GM19035 (cell line): ENCODE data around the gene ZNF700.
A peak's percentile ranks its signal among the peaks of the same experiment; 100 is the strongest.
"Not testable (repeated sequence)": the region's sequence is repeated elsewhere in the genome, so short reads cannot be mapped to it uniquely, and the experiment has no call there.

Experiments used
- ATAC-seq: cut with Tn5 transposase; IDR thresholded peaks from one replicate; pipeline ENCODE4 v1.9.1; 2021; ENCODE audit not compliant: unreplicated experiment

The ZNF700 gene

DNA sequence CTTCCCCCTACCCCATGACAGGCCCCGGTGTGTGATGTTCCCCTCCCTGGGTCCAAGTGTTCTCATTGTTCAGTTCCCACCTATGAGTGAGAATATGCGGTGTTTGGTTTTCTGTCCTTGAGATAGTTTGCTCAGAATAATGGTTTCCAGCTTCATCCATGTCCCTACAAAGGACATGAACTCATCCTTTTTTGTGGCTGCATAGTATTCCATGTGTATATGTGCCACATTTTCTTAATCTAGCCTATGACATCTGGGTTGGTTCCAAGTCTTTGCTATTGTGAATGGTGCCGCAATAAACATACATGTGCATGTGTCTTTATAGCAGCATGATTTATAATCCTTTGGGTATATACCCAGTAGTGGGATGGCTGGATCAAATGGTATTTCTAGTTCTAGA, 13.5 kb downstream of the ZNF700 start:
- ATAC-seq = not testable (repeated sequence)

DNA sequence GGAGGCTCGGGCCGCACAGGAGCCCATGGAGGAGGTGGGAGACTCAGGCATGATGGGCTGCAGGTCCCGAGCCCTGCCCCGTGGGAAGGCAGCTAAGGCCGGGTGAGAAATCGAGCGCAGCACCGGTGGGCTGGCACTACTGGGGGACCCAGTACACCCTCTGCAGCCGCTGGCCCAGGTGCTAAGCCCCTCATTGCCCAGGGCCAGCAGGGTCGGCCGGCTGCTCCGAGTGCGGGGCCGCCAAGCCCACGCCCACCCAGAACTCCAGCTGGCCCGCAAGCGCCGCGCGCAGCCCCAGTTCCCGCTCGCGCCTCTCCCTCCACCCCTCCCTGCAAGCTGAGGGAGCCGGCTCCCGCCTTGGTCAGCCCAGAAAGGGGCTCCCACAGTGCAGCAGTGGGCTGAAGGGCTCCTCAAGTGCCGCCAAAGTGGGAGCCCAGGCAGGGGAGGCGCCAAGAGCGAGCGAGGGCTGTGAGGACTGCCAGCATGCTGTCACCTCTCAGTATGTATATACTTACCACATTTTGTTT, 16.5 kb downstream of the ZNF700 start:
- not testable (repeated sequence) for ATAC-seq

DNA sequence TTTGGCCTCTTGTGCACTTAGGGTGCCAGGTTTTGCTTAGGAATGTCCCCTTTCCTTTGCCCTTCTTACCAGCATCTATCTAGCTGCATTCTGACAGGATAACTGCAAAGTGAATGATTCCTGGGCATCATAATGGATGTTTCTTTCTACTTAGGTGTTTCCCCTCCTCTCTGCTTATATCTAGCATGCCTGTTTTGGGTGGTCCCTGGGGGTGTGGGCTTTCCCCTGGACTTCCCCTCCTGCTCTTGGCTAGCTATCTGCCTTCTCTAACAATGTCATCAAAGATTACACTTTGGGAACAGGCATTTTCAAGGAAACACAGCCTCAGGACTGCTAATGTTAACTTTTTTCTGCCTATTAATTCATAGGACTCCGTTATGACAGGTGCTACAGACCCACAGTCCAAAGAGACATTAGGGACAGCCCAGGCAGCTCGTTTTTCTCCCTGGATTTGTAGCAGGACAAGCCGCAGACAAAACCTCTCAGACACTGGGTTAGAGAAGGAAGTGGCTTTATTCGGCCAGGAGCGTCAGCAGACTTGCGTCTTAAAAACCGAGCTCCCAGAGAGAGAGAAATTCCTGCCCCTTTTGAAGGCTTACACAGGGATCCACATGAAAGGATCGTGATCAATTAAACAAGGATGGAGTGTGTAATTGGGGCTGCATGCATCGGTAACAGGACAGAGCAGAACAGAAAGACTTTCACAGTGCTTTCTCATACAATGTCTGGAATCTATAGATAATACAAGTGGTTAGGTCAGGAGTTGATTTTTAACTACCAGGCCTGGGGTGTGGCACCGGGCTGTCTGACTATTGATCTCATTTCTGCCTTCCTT, 17.3 kb downstream of the ZNF700 start:
- ATAC-seq = no peak

DNA sequence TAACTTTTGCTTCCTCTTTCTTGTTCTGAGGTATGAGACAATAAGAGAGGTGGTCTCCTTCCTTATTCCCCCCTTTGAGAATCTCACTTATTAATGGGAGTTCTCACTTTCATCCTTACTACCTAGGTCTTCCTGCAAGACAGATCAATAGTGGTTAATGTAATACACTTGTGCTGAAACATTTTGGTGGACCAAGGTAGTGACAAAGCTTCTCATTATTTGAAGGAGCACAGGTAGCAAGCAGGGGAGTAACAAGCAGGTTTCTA, 17.9 kb downstream of the ZNF700 start:
- ATAC-seq = no peak

DNA sequence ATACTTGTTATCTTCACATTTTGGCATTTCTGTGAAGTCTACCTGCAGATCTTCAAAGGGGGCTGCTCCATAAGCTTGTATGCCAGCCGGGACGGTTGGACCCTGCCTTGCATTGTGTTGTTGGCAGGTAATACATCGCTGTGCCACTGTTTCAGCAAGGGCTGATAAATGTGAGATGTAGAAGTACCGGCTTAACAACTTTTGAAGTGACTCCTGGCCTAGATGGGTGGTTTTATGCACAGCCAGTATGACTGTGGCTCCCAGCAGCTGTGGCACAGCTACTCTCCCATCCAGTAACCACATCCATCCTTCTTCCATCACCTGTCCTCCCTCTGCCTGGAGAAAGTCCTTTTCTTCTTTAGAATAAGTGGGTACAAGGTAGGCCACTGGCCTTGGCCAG, 19.7 kb downstream of the ZNF700 start:
- no peak for ATAC-seq

DNA sequence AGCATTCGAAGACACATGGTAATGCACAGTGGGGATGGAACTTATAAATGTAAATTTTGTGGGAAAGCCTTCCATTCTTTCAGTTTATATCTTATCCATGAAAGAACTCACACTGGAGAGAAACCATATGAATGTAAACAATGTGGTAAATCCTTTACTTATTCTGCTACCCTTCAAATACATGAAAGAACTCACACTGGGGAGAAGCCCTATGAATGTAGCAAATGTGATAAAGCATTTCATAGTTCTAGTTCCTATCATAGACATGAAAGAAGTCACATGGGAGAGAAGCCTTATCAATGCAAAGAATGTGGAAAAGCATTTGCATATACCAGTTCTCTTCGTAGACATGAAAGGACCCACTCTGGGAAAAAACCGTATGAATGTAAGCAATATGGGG, 23.7 kb downstream of the ZNF700 start:
- no peak for ATAC-seq

DNA sequence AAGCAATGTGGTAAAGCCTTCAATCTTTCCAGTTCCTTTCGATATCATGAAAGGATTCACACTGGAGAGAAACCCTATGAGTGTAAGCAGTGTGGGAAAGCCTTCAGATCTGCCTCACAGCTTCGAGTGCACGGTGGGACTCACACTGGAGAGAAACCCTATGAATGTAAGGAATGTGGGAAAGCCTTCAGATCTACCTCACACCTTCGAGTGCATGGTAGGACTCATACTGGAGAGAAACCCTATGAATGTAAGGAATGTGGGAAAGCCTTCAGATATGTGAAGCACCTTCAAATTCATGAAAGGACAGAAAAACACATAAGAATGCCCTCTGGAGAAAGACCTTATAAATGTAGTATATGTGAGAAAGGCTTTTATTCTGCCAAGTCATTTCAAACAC, 24.3 kb downstream of the ZNF700 start:
- no peak for ATAC-seq

DNA sequence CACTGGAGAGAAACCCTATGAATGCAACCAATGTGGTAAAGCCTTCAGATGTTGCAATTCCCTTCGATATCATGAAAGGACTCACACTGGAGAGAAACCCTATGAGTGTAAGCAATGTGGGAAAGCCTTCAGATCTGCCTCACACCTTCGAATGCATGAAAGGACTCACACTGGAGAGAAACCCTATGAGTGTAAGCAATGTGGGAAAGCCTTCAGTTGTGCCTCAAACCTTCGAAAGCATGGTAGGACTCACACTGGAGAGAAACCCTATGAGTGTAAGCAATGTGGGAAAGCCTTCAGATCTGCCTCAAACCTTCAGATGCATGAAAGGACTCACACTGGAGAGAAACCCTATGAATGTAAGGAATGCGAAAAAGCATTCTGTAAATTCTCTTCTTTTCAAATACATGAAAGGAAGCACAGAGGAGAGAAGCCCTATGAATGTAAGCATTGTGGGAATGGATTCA, 24.7 kb downstream of the ZNF700 start:
- not testable (repeated sequence) for ATAC-seq

DNA sequence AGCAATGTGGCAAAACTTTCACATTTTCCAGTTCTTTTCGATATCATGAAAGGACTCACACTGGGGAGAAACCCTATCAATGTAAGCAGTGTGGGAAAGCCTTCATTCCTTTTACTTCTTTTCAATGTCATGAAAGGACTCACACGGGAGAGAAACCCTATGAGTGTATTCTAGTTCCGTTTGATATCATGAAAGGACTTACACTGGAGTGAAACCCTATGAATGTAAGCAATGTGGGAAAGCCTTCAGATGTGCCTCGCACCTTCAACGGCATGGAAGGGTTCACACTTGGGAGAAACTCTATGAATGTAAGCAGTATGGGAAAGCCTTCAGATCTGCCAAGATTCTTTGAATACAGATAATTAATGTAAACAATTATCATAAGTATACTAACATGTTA, 25.4 kb downstream of the ZNF700 start:
- no peak for ATAC-seq

DNA sequence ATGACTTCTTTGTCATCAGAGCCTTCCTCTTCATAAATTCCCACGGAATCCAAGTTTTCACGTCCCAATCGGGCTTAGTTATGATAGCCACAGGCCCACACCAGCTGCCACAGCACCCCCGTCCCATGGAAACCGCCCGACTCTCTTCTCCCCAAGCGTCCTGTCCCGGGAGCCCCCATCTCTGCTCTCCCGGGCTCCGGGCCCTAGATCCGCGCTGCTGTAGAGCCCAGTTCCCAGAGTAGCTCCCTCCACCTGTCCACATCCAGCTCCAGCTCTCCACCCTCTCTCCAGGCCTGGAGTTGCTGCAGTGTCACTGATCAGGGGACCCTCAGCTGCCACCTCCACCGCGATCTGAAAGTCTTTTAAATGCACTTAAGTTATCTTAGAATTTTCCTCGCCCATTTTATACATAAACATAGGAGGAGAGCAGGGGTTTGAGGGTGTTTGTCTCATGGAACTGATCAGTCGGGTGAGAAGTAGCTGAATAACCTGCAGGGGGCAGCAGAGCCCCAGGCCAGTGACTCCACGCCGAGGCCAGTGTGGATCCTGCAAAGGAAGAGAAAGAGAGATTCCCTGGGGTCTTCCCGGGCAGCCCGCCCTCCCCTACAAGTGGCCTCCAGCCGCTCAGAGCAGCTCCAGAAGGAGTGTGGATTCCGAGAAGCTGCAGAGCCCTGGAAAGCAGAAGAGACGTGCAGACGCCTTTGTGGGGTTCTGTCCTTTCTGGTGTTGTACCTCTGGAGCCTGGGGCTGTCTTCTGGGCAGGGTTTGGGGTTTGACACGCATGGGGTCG, 38.9 kb downstream of the ZNF700 start:
- no peak for ATAC-seq

DNA sequence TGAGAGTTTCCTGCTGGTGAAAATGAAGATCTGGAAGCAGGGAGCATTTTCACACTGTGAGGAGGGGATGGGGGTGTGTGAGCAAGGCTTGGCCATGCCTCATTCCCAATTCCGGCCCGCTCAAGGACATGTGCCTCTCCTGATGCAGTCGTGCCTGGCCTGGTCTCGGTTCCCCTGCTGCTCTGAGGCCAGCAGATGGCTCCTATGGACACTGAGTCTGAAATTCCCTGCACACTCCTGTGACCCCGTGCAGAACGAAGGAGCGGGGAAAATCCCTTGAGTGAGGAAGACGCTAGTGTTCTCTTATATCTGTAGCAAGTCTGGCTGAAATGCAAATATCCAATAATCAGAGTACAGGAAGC, 39.6 kb downstream of the ZNF700 start:
- no peak for ATAC-seq

DNA sequence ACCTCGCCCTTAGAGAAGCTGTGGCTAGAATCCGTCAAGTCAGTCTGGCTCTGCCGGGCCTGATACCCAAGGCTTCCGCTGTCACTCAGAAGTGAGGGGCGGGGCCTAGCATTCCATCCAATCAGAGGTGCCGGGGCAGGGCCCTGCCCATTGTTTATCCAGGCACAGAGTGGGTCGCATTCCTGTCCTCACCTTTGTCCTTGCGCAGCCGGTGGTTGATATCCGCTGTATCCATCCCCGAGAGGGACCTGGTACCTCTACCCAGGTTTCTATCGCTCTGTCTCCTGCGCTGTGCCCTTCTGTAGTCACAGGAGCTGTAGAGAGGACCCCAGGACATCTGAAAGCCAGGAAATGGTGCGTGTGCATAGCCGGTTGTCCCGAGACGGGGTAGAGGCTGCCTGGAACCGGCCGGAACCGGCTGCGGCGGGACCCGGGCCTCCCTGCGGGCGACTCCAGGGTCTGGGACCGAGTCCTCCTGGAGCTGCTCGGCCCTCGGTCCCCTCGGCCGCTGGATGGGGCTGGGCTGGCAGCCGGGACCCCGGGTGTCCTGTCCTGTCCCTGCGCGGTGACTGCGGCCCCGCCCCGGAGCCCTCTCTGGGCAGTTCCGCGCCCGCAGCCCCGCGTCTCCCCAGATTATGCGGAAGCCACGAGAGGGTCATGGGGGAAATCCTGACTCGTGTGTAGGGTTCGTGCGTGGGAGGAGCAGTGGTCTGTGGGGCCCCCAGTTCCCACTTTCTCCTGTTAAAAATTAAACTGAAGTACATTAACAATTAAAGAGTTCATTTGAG, 40.1 kb downstream of the ZNF700 start, which contains the start of gene ZNF763:
Gene ZNF763, plus strand, starts transcription at position 183 of the 788 bp plus-strand sequence. Its CDS starts 169 bp downstream, at position 352.
- ATAC-seq = peak; percentile 83

DNA sequence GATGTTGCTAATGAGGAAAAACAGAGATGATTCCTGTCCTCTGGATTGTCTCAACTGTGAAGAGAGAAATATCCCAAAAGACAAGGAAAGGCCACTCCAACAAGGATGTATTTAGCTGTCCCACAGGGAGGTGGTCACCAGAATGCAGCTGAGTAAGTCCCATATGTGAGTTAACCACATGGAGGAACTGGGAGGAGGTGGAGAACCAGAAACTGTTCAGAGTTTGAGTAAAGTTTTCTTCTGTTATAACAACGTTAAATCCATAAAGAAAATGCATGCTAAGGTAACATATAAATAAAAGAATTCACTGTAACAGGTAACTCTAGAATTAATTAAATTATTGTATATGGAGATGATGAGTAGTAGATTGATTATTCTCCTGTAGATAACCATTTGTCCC, 45.3 kb downstream of the ZNF700 start:
- ATAC-seq = no peak

DNA sequence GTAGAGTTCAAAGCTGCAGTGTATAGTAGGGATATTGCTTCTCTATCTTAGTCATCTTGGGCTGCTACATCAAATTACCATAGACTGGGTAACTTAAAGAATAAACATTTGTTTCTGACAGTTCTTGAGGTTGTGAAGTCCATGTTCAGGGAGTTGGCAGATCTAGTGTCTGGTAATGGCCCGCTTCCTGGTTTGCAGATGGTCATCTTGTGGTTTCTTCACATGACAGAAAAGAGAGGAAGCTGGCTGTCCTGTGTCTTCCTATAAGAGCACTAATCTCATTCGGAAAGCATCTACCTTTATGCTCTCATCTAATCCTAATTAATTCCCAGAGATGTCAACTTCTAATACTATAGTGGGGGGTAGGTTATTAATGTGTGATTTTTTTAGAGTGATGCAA, 46.1 kb downstream of the ZNF700 start:
- ATAC-seq = no peak

DNA sequence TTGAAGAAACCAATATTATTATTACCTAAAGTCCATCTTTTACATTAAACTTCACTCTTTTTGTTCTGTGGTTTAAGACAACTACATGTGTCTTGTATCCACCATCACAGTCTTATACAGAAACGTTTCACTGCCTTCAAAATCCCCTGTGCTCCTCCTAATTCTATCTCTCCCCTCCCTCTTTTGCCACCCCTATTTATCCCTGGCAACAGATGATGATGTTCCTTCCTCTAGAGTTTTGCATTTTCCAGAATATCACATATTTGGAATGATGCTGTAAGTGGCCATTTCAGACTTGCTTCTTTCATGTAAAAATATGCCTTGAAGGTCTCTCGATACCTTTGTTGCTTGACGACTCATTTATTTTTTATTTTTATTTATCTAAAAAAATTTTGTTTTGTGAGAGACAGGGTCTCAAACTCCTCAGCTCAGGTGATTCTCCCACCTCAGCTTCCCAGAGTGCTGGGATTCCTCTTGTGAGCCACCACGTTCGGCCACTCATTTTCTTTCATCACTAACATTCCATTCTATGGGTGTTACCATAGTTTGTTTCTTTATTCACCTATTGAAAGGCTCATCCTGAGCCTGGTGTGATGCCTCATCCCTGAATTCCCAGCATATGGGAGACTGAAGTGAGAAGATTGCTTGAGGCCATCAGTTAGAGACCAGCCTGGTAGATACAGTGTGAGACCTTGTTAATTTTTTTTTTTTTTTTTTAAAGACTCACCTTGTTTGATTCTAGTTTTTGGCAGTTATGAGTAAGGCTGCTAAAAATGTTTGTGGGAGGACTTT, 48.3 kb downstream of the ZNF700 start:
- no peak for ATAC-seq

DNA sequence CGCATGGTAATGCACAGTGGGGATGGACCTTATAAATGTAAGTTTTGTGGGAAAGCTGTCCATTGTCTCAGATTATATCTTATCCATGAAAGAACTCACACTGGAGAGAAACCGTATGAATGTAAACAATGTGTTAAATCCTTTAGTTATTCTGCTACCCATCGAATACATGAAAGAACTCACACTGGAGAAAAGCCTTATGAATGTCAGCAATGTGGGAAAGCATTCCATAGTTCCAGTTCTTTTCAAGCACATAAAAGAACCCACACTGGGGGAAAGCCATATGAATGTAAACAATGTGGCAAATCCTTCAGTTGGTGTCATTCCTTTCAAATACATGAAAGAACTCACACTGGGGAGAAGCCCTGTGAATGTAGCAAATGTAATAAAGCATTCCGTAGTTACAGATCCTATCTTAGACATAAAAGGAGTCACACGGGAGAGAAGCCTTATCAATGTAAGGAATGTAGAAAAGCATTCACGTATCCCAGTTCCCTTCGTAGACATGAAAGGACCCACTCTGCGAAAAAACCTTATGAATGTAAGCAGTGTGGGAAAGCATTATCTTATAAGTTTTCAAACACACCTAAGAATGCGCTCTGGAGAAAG, 53.7 kb downstream of the ZNF700 start:
- no peak for ATAC-seq

DNA sequence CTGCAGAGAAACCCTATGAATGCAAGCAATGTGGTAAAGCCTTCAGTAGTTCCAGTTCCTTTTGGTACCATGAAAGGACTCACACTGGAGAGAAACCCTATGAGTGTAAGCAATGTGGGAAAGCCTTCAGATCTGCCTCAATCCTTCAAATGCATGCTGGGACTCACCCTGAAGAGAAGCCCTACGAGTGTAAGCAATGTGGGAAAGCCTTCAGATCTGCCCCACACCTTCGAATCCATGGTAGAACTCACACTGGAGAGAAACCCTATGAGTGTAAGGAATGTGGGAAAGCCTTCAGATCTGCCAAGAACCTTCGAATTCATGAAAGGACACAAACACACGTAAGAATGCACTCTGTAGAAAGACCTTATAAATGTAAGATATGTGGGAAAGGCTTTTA, 54.6 kb downstream of the ZNF700 start:
- ATAC-seq = no peak

DNA sequence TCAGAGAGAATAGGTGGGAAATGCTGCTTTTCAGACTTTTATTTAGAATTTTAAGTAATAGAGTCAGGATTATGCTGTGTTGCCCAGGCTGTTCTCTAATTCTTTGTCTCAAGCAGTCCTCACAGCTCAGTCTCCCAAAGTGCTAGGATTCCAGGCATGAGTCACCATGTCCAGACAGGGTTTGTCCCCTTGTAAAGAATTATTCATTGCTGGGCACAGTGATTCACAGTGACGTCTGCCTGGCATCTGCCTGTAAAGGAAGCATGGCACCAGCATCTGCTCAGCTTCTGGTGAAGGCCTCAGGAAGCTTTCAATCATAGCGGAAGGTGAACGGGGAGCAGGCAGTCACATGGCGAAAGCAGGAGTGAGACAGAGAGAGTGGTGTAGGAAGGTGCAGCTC, 57.6 kb downstream of the ZNF700 start:
- no peak for ATAC-seq

DNA sequence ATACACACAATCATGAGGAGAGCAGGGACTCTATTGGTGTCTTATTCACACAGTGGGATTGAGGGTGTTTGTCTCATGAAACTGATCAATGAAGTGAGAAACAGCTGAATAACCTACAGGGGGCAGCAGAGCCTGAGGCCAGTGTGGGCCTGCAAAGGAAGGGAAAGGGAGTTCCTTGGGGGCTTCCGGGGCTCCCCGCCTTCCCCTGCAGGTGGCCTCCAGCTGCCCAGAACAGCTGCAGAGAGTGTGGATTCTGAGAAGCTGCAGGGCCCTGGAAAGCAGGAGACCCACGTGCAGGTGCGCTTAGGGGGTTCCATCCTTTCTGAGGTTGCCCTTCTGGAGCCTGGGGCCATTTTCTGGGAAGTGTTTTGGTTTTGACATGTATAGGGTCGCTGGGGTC, 60.1 kb downstream of the ZNF700 start:
- no peak for ATAC-seq

DNA sequence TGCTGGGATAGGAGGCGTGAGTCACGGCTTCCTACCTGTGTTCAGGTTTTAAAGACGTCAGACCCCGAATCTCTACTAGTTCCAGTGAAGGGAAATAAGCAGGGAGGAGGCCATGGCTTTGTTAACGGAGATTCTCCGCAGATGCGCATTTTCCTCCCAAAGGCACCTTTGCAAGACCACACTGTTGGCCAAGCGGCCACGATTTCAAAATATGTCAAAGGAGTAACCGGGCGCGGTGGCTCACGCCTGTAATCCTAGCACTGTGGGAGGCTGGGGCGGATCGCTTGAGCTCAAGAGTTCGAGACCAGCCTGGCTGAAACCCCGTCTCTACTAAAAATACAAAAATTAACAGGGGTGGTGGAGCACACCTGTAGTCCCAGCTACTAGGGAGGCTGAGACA, 61.8 kb downstream of the ZNF700 start:
- no peak for ATAC-seq
